H9 (cell line): ENCODE results near the gene PRKAR2B. TPM values are rescaled to one million over a fixed set of nuclear protein-coding genes. Genes with fewer than 3 reads are reported as not detected.

Experiments
- DNase-seq: peaks from one replicate; pipeline ENCODE4 v3.0.0-alpha.2; 2017
- H2AFZ ChIP-seq: one replicate; pipeline ENCODE4 v1.6.1; 2013; ENCODE audit warnings: mild to moderate bottlenecking, low read length, control low read depth, moderate library complexity
- H2AK5ac ChIP-seq: 2 replicates; pipeline ENCODE4 v1.6.1; 2013; ENCODE audit warnings: low read length, control low read depth, mixed read lengths; ENCODE audit not compliant: insufficient read length
- H2BK120ac ChIP-seq: one replicate; pipeline ENCODE4 v1.6.1; 2013; ENCODE audit warnings: low read depth, mild to moderate bottlenecking, low read length, control low read depth, inconsistent platforms; ENCODE audit not compliant: poor library complexity, severe bottlenecking
- H2BK12ac ChIP-seq: 2 replicates; pipeline ENCODE4 v1.6.1; 2013; ENCODE audit warnings: low read length, control low read depth, mixed read lengths, low read depth; ENCODE audit not compliant: insufficient read length
- H2BK15ac ChIP-seq: 2 replicates; pipeline ENCODE4 v1.6.1; 2013; ENCODE audit warnings: low read depth, low read length, control low read depth
- H2BK20ac ChIP-seq: one replicate; pipeline ENCODE4 v1.6.1; 2013; ENCODE audit warnings: low read depth, mild to moderate bottlenecking, low read length, control low read depth, inconsistent platforms; ENCODE audit not compliant: poor library complexity, severe bottlenecking
- H2BK5ac ChIP-seq: 2 replicates; pipeline ENCODE4 v1.6.1; 2013; ENCODE audit warnings: low read length, control low read depth, mixed read lengths; ENCODE audit not compliant: insufficient read length
- H3K14ac ChIP-seq: 2 replicates; pipeline ENCODE4 v1.6.1; 2013; ENCODE audit warnings: low read length, control low read depth; ENCODE audit not compliant: insufficient read depth
- H3K18ac ChIP-seq: 2 replicates; pipeline ENCODE4 v1.6.1; 2013; ENCODE audit warnings: low read depth, mild to moderate bottlenecking, mixed read lengths, low read length, control low read depth; ENCODE audit not compliant: insufficient read length
- H3K23ac ChIP-seq: 2 replicates; pipeline ENCODE4 v1.6.1; 2013; ENCODE audit warnings: low read length, control low read depth, mixed read lengths, low read depth; ENCODE audit not compliant: insufficient read length
- H3K23me2 ChIP-seq: 2 replicates; pipeline ENCODE4 v1.6.1; 2013; ENCODE audit warnings: low read depth, mild to moderate bottlenecking, mixed read lengths, low read length, control low read depth; ENCODE audit not compliant: insufficient read length, poor library complexity, severe bottlenecking
- H3K27ac ChIP-seq: 2 replicates; pipeline ENCODE4 v1.5.1; 2013; ENCODE audit warnings: low read length, control low read depth, mixed read lengths, low read depth; ENCODE audit not compliant: insufficient read length
- H3K27me3 ChIP-seq: 2 replicates; pipeline ENCODE4 v1.6.1; 2013; ENCODE audit warnings: low read length, control low read depth, inconsistent platforms; ENCODE audit not compliant: insufficient read depth
- H3K4ac ChIP-seq: 2 replicates; pipeline ENCODE4 v1.6.1; 2013; ENCODE audit warnings: low read depth, mild to moderate bottlenecking, control low read depth, inconsistent platforms, low read length, moderate library complexity
- H3K4me1 ChIP-seq: 2 replicates; pipeline ENCODE4 v1.6.1; 2013; ENCODE audit warnings: low read length, control low read depth, inconsistent platforms; ENCODE audit not compliant: insufficient read depth
- H3K4me2 ChIP-seq: 2 replicates; pipeline ENCODE4 v1.6.1; 2013; ENCODE audit warnings: low read length, control low read depth, mixed read lengths; ENCODE audit not compliant: insufficient read length, insufficient read depth
- H3K56ac ChIP-seq: 2 replicates; pipeline ENCODE4 v1.6.1; 2013; ENCODE audit warnings: low read depth, mild to moderate bottlenecking, mixed read lengths, low read length, control low read depth; ENCODE audit not compliant: insufficient read length
- H3K79me1 ChIP-seq: 2 replicates; pipeline ENCODE4 v1.6.1; 2013; ENCODE audit warnings: low read depth, mild to moderate bottlenecking, moderate library complexity, low read length, control low read depth, inconsistent platforms; ENCODE audit not compliant: insufficient read depth, poor library complexity, severe bottlenecking
- H3K79me2 ChIP-seq: 2 replicates; pipeline ENCODE4 v1.6.1; 2013; ENCODE audit warnings: low read length, control low read depth, inconsistent platforms; ENCODE audit not compliant: insufficient read depth
- H3K9ac ChIP-seq: 2 replicates; pipeline ENCODE4 v1.6.1; 2013; ENCODE audit warnings: low read length, control low read depth, mixed read lengths; ENCODE audit not compliant: insufficient read length; ENCODE audit errors: extremely low read depth
- H3K9me3 ChIP-seq: one replicate; pipeline ENCODE4 v1.6.1; 2013; ENCODE audit warnings: low read depth, low read length, inconsistent platforms; ENCODE audit not compliant: control insufficient read depth
- H3T11ph ChIP-seq: one replicate; pipeline ENCODE4 v1.6.1; 2013; ENCODE audit warnings: mild to moderate bottlenecking, low read length, control low read depth, inconsistent platforms
- H4K20me1 ChIP-seq: one replicate; pipeline ENCODE4 v1.6.1; 2013; ENCODE audit not compliant: control insufficient read depth, insufficient read length, insufficient read depth
- H4K5ac ChIP-seq: 2 replicates; pipeline ENCODE4 v1.6.1; 2013; ENCODE audit warnings: low read depth, mild to moderate bottlenecking, mixed read lengths, low read length, control low read depth; ENCODE audit not compliant: insufficient read length
- H4K8ac ChIP-seq: replicated peaks from 2 replicates; pipeline ENCODE4 v1.6.1; 2013; ENCODE audit warnings: low read length, control low read depth, mixed read lengths, low read depth; ENCODE audit not compliant: insufficient read length
- H4K91ac ChIP-seq: 2 replicates; pipeline ENCODE4 v1.6.1; 2013; ENCODE audit warnings: low read depth, mild to moderate bottlenecking, moderate library complexity, mixed read lengths, low read length, control low read depth; ENCODE audit not compliant: insufficient read length
- H3K27ac Mint-ChIP-seq, 3 experiments: 2 replicates in 2 of 3; 3 replicates in 1 of 3; pipeline ENCODE4 v1.8.0; 2020 to 2021; ENCODE audit warnings: mixed read lengths in 3 of 3, mild to moderate bottlenecking in 1 of 3, moderate library complexity in 1 of 3
- H3K27me3 Mint-ChIP-seq: 2 replicates; pipeline ENCODE4 v1.8.0; 2021; ENCODE audit warnings: low read depth, mild to moderate bottlenecking, moderate library complexity, mixed read lengths
- H3K36me3 Mint-ChIP-seq, 3 experiments: 2 replicates in 2 of 3; 3 replicates in 1 of 3; pipeline ENCODE4 v1.8.0; 2020 to 2021; ENCODE audit warnings: low read depth in 3 of 3, mixed read lengths in 3 of 3; ENCODE audit not compliant: insufficient read depth in 1 of 3
- H3K4me1 Mint-ChIP-seq, 2 experiments: 2 replicates each; pipeline ENCODE4 v1.8.0; 2020; ENCODE audit warnings: mixed read lengths in 2 of 2
- H3K4me3 Mint-ChIP-seq, 2 experiments: 2 replicates in 1 of 2; 3 replicates in 1 of 2; pipeline ENCODE4 v1.8.0; 2020 to 2021; ENCODE audit warnings: mild to moderate bottlenecking in 2 of 2, mixed read lengths in 2 of 2, moderate library complexity in 1 of 2
- H3K9me3 Mint-ChIP-seq, 2 experiments: 2 replicates in 1 of 2; 3 replicates in 1 of 2; pipeline ENCODE4 v1.8.0; 2020; ENCODE audit warnings: mild to moderate bottlenecking in 2 of 2, mixed read lengths in 2 of 2, moderate library complexity in 1 of 2
- WGBS: extraction: QIAGEN DNeasy Blood & Tissue Kit; methylation state at CpG from one replicate; pipeline ENCODE4 v1.1.7; 2013; ENCODE audit warnings: missing lambda C conversion rate, low lambda C conversion rate, mixed read lengths; ENCODE audit not compliant: insufficient read length; ENCODE audit errors: extremely low coverage; 5-methylcytosine and 5-hydroxymethylcytosine counted together
- total RNA-seq: library from RNA; stranded (reverse); gene quantifications from 2 replicates; pipeline ENCODE4 v1.2.1, GENCODE V29; 2021
- TF ChIP-seq, protein P1 (sequence below): fragments of 200-600 bp; sonication (generic); conservative IDR thresholded peaks from 3 replicates; pipeline ENCODE4 v1.8.0; 2021; ENCODE audit warnings: antibody characterized with exemption, mild to moderate bottlenecking

PRKAR2B gene
- total RNA-seq, 1 experiment from 2014 or later: 16.6 TPM

DNA sequence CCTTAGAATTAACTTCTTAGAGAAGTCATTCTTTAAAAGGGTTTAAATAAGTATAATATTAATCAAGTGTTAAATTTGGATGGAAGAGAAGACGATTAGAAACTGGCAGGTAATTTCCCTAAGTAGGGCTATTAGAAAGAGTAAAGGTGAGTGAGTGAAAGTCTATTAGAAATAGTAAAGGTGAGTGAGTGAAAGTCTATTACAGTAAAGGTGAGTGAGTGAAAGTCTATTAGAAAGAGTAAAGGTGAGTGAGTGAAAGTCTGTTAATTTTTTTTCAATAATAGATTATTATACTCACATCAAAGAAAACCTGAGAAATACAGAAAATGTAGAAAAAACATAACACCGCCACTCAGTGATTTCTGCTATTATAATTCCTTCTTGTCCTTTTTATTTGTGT, 113.5 kb downstream of the PRKAR2B start:
- Histone ChIP-seq H4K8ac (no peak overlapping the region), H2AFZ (no peak overlapping the region), H2AK5ac (no peak overlapping the region), H3K23me2 (no peaks in the 10 kb centered on the region), H3K27me3 (no peaks in the 10 kb centered on the region), H2BK15ac (no peak overlapping the region), H3K4ac (no peak overlapping the region), H3K56ac (no peak overlapping the region), H3K4me2 (no peak overlapping the region), H3K79me1 (no peaks in the 10 kb centered on the region), H4K20me1 (no peaks in the 10 kb centered on the region), H4K5ac (no peak overlapping the region), H3K14ac (no peak overlapping the region), H3K4me1 (no peaks in the 10 kb centered on the region), H3K9ac (no peak overlapping the region), H2BK5ac (no peak overlapping the region), H3K18ac (no peak overlapping the region), H3K27ac (no peak overlapping the region), H3K79me2 (no peaks in the 10 kb centered on the region), H2BK20ac (no peak overlapping the region), H3K23ac (no peak overlapping the region), H2BK12ac (no peak overlapping the region), H3T11ph (no peak overlapping the region), H3K9me3 (no peaks in the 10 kb centered on the region), H2BK120ac (no peak overlapping the region), H4K91ac (no peak overlapping the region)
- DNase-seq: no peak
- Mint-ChIP-seq H3K27ac (no peak overlapping the region), H3K27me3 (no peaks in the 10 kb centered on the region), H3K9me3 (no peaks in the 10 kb centered on the region; a peak in 1 of 5 replicates), H3K4me3 (no peak overlapping the region), H3K4me1 (no peaks in the 10 kb centered on the region), H3K36me3 (peaks cover 2 to 18% (median 9%) of the 10 kb centered on the region in 3 experiments; a peak in 6 of 7 replicates)
- TF ChIP-seq, protein P1, sequence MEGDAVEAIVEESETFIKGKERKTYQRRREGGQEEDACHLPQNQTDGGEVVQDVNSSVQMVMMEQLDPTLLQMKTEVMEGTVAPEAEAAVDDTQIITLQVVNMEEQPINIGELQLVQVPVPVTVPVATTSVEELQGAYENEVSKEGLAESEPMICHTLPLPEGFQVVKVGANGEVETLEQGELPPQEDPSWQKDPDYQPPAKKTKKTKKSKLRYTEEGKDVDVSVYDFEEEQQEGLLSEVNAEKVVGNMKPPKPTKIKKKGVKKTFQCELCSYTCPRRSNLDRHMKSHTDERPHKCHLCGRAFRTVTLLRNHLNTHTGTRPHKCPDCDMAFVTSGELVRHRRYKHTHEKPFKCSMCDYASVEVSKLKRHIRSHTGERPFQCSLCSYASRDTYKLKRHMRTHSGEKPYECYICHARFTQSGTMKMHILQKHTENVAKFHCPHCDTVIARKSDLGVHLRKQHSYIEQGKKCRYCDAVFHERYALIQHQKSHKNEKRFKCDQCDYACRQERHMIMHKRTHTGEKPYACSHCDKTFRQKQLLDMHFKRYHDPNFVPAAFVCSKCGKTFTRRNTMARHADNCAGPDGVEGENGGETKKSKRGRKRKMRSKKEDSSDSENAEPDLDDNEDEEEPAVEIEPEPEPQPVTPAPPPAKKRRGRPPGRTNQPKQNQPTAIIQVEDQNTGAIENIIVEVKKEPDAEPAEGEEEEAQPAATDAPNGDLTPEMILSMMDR: no peak
- 100% methylated on average over 1 of the region's 2 CpGs for WGBS
